Measurements from ENCODE around the gene PLEKHA1.

GRCh38 chr10:122474131-122474818 lies 99.8 kb downstream of the PLEKHA1 start:
- TF ChIP-seq CTCF (IDR thresholded peaks at IDR 0.05) (no peak), POLR2A (IDR thresholded peaks at IDR 0.05) (no peak), POLR2AphosphoS5 (IDR thresholded peaks at IDR 0.05) (no peak)
